Activated CD4-positive, alpha-beta T cell treated with anti-CD3 and anti-CD28 coated beads, Interleukin-2, Interleukin-6, amounts not matched to agents 100 ng/mL and 50 ng/mL, durations not matched to agents 16 hours and 8 hours (primary cell): ENCODE results near the gene TWF2.

Experiments used
- DNase-seq: peaks from one replicate; pipeline ENCODE4 v3.0.0-alpha.2; 2020

TWF2 gene

DNA sequence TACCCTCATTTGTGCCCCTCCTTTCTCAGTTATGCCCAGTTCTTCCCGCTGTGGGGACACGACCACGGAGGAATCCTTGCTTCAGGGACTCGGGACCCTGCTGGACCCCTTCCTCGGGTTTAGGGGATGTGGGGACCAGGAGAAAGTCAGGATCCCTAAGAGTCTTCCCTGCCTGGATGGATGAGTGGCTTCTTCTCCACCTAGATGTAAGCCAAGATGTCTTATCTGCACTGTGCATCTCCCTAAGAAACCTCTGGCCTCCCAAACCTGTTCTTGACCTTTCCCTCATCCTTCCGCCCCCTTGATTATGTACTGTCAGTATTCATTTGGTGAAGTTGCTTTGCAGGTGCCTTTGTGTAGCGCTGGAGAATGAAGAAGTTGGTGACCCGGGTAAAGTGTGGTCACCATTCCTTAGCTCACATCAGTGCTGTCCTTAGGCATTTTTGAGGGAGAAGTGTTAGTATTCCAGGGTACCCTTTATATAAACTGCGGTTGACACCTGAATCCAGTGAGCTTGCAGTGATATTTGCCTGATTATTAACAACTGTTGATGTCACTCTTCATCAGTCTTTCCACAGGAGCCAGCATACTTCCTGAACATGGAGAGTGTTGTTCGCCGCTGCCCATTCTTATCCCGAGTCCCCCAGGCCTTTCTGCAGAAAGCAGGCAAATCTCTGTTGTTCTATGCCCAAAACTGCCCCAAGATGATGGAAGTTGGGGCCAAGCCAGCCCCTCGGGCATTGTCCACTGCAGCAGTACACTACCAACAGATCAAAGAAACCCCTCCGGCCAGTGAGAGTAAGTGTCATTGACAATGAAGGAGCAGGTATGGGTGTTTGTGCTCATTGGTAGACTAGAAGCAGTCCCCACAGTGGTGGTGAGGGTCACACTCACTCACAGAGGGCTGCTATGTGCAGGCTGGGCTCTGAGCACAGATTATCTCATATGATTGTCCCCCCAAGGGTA is 40.0 kb downstream of the TWF2 start:
- DNase-seq, result no peak

DNA sequence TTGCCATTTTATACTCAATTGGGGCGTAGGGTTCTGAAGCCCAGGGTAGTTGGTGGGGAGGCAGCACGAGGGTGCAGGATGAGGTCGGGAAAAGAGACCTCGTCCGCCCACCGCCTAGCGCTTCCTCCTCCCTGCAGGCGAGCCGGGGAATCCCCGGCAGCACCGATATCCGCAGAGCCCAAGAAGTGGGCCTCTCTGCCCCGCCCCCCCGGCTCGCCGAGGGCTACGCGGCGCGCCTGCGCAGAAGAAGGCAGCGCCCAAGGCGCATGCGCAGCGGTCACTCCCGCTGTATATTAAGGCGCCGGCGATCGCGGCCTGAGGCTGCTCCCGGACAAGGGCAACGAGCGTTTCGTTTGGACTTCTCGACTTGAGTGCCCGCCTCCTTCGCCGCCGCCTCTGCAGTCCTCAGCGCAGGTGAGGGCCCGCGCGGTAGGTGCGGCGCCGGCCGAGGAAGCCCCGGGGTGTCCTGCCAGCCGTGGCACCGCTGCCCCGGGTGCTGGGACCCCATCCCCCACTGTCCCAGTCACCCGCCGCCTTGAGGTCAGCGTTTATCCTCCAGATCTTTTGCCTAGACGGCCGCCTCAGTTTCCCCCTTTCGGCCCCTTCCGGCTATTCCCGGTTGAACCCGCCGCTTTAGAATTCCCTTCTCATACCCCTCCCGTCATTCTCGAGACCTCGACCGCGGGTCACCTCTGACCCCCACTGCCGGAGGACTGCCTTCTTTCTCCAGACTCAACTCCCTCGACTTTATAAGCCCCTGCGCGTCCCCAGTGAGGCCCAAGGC is 40.9 kb downstream of the TWF2 start, which contains the start of gene ALAS1:
TSS of gene ALAS1 (plus strand) at position 319 of the 784 bp plus-strand sequence. CDS start 1,082 bp downstream, outside the sequence.
- DNase-seq, result peak; percentile 95

DNA sequence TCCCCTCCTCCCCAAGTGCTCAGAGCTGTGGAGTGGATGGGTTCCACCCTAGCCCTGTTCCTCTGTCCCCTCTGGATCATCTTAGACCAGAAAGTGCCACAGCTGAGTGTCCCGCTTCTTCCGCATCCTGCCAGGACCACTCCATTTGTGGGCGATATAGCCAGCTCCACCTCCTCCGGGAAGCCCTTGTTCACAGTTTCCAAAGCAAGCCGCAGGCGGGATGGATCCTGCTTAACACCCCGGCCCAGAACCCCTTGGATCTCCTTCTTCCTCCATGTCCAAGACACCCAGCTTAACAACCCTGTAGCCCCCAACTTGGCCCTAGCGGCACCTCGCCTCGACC is 41.5 kb downstream of the TWF2 start:
- no peak for DNase-seq

DNA sequence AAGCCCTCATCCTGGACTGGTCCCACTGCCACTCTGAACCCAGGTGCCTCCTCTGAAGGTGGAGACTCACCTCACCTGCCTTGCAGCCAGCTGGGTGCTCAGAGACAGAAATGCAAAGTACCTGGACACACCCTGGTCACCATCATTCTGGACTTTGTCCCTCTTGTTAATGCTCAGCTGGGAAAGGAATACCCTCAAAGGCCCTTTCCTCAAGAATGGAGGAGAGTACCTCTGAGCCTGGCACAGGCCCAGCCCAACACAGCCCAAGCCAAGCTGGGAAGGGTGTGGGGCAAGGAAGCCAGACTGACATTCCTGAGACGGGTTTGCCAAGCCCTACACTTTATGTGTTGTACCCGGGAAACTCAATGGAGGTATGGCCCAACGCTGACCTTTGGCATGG is 42.0 kb downstream of the TWF2 start:
- no peak for DNase-seq

DNA sequence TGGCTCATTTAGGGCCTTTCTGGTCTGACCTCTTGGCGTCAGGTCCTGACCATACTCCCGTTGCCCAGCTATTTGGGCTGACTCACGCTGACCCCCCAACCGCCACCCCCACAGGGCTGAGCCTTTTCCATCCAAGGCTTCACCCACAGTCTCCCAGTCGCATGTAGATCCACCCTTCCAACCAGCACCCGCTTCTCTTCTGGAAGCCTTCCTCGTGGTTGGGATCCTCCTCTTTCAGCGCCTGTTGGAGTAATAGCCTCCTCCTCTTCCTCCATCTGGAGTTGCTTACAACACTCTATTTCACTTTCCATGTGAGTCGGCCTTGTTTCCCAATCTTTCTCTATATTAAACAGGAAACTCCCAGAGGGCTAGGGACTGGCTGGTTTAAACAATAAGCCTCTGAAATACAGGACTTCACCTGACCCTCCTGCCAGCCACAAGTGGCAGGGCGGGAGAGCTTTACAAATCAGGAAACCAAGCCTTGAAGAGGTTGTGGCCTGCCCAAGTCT is 43.1 kb downstream of the TWF2 start:
- no peak for DNase-seq

DNA sequence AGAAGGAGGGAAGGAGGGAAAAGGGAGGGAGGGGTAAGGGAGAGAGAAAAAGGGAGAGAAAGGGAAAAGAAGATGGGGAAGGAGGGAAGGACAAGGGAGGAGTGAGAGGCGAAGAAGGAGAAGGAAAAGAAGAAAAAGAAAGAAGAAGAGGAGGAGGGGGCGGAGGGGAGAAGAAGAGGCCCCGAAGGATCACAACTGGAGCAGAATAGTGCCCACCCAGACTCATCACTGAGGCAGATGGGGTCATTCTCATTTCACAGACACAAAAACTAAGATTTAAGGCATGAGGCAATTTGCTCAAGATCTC is 43.7 kb downstream of the TWF2 start:
- DNase-seq, result no peak

DNA sequence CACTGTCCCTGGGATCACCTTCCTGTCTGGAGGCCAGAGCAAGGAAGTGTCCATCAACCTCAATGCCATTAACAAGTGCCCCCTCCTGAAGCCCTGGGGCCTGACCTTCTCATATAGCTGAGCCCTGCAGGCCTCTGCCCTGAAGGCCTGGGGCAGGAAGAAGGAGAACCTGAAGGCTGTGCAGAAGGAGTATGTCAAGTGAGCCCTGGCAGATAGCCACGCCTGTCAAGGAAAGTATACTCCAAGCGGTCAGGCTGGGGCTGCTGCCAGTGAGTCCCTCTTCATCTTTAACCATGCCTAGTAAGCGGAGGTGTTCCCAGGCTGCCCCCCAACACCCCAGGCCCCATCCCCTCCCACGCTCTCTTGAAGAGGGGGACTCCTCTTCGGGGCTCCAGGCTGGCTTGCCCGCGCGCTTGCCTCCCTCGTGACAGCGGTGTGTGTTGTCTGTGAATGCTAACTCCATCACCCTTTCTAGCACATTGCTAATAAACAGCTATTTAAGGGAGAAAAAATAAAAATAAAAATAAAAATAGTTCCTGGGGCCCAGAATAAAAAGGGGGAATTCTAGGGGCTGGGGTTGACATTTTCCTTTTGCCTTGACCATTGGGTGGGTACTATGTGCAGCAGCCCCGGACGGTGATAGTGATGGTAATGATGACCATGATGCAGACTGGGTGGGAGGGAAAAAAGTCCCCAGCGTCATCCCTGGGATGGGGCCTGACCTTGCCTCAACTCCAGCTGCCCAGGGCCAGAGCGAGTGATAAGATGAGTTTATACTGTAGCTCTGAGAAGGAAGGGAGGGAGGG is 44.3 kb downstream of the TWF2 start:
- DNase-seq, result no peak

DNA sequence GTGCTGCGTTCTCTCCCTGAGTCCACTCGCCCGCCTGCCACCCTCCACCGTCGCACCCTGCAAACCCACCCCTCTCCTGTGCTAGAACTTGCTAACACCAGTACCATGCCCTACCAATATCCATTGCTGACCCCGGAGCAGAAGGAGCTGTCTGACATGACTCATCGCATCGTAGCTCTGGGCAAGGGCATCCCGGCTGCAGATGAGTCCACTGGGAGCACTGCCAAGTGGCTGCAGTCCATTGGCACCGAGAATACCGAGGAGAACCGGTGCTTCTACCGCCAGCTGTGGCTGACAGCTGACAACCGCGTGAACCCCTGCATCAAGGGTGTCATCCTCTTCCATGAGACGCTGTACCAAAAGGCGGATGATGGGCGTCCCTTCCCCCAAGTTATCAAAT is 45.9 kb downstream of the TWF2 start:
- DNase-seq, result no peak

DNA sequence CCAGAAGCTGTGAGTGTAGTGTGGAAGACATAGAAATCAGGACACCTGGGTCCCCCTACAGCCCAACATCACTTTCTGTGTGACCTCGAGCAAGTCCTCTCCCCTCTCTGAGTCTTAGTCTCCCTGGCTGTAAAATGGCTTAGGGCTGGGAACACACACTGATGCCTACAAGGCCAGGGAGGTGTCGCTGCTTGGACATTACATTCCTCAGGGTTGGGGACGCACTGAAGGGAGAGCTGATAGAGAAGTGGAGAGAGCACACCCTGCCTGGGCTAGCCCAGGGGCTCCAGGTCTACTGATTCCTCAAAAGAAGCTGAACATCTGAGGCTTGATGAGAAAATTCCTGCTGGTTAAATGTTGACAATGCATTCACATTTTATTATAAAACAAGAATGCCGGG is 47.3 kb downstream of the TWF2 start:
- DNase-seq, result no peak

DNA sequence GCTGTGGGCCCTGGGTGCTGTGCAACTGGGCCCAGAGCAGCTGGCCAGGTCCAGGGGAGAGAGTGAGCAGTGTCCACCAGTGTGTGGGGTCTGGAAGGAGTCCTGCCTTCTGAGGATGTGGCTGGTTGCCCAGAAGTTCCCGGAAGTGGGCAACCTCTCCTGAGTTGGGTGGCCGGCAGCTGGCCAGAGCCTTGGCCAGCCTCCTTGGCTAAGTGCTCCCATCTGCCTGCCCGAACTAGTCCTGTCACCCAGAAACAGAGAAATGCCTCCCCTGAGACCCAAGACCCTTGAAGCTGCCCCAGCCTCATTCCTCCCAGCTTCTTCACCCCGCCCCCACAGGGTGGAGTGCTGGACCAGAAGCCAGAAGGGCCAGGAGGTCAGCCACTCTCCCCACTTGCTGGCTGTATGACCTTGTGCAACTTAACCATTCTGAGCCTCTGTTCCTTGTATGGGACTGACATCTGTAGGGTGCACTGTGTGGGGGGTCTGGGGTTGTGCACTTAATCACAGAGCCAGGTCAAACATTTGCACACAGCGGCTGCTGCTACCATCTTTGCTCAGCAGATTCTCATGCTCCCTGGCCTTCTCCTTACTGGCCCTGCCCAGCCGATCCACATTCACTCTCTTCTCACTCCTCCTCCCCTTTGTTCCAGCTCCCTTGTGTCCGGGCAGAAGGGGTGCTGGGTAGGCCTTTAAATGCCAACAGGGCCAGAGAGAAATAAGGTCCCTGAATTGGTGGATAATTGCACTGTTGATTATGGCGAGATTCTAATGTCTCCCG is 48.5 kb downstream of the TWF2 start:
- DNase-seq, result no peak

DNA sequence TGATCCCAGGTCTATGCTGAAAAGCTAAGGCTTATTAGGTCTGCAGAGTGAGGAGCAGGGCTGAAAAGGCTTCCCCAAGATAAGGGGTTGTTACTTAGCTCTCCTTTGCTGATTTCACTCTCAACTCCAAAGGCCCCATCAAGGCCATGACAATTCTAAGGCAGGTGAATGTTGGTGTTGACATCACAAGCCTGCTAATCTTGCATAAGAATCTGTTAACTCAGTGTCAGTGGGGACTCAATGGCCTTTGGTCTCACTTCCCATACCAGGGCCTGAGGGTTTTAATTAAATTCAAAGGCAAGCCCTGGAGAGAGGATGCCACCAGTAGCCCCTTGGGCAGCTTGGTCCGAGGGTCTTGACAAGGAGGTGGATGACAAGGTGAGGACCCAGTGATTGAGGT is 50.4 kb downstream of the TWF2 start:
- no peak for DNase-seq

DNA sequence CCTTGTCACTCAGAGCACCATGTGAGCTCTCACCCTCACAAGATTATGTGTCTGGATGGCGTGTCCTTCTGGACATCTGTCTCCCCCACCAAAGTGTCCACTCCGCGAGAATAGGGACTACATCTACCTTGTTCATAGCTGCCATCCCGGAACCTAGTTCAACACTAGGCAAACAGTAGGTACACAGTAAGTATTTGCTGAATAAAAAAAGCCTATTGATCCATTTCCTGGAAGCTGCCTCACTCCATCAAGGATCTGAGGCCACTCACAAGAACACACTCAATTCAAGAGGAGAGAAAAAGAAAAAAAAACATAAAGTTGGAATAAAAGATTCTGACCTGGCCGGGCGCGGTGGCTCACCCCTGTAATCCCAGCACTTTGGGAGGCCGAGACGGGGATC is 52.2 kb downstream of the TWF2 start:
- no peak for DNase-seq

DNA sequence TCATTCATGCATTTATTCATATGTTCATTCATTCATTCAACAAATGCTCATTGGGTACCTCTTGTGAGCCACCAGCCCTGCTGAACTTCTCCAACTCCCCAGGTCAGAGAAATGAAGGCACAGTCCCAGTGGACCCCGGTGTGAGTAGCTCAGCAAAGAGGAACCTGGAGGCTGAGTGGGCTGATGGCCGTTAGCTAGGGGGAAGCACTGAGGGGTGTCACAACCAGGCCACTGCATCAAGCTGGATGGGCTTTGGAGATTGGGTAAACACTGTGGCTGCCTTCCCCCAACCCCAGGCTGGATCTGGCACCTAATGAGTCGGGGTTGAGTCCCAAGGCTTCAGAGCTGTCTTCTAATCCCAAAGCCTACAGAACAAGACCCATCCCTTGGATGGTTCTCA is 53.1 kb downstream of the TWF2 start:
- DNase-seq, result no peak

DNA sequence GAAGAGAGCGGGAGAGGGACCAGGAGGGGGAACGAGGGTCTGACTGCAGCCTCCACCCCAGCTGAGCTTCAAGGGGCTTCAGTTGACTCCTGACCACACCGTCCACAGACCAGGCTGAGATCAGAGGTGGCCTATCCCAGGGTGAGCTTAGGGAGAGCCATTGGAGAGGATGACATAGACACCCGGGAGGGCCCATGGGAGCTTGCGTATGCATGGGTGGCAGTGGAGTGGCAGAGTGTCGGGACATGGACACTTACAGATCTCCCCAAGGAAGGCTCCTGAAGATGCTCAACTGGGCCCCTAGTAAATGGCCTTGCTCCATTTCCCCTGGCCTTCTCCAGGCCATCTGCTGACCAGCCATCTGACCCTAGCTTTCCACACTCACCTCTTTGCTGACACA is 53.6 kb downstream of the TWF2 start:
- no peak for DNase-seq

DNA sequence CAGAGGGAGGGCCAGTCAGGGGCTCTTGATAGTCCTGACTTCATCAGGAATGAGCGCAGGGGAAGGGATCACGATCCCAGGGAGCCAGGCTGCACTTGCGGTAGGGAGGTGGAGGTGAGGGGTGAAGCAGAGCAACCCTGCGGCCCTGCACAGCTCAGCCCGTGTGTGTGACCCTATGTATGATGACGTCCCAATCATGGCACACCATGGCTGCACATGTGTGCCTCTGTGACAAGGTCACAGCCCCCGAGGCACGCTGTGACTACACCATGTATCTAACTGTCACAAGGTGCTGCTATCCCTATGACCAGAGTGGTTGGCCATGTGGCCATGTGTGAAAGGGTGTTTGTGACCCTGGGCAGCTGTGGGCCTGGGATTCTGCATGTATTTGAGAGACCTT is 54.3 kb downstream of the TWF2 start:
- no peak for DNase-seq

DNA sequence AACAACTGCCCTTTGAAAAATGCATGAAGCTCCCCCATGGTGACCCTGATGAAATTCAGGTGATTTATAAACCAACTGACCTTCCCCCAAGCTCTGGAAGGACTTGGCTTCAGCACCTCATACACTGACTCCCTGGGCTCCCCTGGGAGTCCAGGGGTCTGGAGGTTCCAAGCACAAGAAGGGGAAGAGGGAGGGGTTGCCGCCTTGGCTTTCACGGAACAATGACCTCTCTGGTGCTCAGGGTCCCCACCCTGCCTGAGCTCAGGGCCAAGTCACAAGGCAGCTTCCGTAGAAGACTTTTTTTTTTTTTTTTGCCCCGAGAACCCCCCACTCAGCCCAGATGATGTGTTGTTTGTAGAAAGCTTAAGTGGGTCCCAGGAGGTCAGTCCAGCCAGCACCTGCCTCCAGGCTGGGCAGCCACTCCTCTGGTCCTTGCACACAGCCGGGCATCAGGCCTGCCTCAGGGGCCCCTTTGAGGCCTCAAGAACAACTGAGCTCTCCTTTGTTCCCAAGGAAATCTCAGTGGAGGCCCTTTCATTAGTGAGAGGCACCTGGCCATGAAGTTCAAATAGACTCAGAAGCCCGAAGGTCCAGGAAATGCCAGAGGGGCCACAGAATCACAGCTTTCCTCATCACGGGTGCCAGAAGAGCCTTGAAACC is 55.0 kb downstream of the TWF2 start:
- no peak for DNase-seq

DNA sequence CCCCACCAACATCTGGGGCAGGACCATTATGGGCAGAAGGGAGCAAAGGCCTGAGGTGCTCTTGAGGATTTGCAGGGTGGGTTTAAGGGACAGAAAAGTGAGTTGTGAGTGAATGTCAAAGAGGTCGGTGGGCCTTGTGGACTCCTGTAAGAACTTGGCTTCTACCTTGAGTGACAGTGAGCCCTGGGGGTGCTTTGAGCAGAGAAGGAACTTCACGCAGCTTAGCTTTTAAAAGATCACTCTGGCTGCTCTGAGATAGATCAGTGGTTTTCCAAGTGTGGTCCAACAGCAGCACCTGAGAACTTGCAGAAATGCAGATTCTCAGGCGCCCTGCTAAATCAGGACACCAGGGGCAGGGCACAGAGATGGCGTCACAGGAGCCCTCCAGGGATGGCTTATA is 56.3 kb downstream of the TWF2 start:
- DNase-seq, result no peak

DNA sequence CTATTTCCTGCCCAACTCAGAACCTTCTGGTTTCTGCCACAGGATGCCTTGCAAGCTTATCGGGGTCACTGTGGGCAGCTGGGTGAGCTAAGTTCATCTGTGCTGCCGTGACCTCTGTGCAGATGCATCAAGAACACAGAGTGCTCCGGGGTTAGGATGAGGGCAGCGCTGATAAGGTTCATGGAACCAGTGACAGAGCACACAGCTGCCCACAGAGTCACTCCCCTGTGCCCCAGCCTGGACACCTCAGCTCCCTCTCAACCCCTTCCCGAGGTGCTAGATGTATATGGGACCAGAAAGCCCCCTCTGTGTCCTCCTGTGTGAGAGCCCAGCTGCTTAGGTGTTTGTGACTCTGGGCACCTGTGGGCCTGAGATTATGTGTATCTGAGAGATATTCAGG is 56.8 kb downstream of the TWF2 start:
- no peak for DNase-seq

DNA sequence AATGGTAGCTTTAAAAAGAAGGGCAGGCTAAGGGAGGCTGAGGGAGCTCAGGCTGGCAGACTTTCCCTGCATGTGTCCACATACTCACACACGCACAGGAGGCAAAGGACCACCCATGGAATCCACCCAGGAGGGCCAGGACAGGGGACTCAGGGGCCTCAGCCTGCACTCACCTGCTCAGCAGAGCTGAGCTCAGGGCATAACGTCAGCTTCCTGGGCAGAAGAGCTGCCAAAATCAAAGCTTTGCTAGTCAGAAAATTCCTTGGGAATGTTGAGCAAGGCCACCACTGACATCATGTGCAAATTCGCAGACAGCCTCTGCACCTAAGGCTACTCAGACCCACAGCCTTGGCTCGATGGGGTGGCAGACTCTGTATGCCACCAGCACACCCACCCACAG is 57.4 kb downstream of the TWF2 start:
- DNase-seq, result no peak
